GM21576 (cell line): Measurements from ENCODE around the gene BMPER.

Source experiments
- ATAC-seq: cut with Tn5 transposase; IDR thresholded peaks from one replicate; pipeline ENCODE4 v1.9.1; 2021; ENCODE audit warnings: mild to moderate bottlenecking, moderate library complexity; ENCODE audit not compliant: unreplicated experiment

BMPER gene

DNA sequence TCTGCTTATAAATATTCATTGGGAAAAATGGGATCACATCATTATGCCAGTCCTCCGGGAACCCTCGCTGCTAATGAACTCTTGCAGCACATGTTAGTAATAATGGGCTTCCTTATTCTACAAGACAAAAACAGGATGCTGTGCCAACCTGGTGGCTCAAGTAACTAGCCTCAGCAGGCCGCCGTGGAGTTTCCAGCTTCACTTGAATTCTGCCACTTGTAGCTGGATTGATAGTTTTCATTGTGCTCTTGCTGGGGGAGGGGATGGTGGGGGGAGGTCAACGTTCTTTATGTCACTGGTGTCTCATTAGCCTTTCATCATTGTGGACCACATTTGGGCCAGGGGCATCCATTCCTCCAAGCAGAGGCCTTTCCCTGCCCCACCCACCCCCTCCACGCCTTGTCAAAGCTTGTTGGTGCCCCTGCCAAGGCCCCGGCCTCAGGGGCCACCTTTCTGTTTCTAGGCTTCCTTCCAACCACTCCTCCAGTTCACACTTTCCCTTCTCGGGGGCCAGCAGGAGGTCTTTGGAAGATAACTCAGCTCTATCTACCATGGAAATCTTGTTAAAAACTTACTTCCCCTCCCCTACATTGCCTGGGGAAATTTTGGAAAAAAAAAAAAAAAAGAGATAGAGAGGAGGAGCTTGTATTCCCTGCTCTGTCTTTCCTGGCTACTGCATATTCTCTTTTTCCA, 153.9 kb downstream of the BMPER start:
- no peak for ATAC-seq

GRCh38 chr7:34060196-34060947, 155.0 kb downstream of the BMPER start:
- no peak for ATAC-seq

- no peak for ATAC-seq
Observed at GRCh38 chr7:34061149-34061548, 155.8 kb downstream of the BMPER start.

GRCh38 chr7:34062341-34062740, 157.0 kb downstream of the BMPER start:
- no peak for ATAC-seq

DNA sequence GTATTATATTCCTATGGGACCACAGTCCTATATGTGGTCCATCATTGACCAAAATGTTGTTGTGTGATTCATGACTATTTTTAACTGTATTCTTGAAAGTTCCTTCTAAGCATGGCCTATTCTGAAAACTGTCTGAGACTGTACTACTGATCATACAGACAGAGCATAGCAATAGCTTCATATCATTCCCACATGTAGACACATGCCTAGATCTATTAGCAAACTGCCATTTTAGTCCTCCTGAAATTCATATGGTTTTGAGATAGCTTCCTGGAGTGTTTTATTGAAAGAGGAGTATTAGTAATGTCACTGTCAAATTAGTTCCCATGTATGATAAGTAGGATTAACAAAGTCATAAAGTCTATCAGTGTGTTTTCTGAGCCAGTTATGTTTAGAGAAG, 157.5 kb downstream of the BMPER start:
- ATAC-seq = no peak

DNA sequence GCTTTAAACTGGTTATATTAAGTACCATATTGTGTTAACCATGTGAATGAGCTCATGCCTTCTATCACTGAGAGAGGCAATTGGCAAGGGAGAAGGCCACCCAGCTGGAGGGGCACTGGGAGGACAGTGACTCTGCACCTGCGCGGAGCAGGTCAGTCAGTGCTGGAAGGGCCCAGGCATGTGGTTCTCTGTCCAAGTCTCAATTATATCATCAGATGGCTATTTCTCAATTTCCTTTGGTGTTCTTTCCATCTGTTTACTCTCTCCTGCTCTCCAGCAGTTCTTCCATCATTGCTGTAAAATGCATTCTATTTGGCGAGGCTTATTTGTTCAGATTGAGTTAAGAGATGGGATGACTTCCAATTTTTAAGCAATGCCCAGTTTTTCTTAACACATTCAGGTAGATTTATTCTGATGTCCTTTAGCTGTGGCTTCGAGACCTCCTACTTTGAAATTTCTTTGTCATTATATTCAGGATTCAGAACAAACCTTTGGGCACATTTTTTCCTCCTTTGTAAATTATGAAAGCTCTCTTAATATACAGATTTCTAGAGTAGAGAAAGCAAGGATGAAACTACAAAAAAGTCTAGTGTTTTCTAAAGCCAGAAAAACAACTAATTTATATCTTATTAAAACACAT, 159.3 kb downstream of the BMPER start:
- no peak for ATAC-seq

GRCh38 chr7:34066411-34066810, 161.1 kb downstream of the BMPER start:
- ATAC-seq = no peak

DNA sequence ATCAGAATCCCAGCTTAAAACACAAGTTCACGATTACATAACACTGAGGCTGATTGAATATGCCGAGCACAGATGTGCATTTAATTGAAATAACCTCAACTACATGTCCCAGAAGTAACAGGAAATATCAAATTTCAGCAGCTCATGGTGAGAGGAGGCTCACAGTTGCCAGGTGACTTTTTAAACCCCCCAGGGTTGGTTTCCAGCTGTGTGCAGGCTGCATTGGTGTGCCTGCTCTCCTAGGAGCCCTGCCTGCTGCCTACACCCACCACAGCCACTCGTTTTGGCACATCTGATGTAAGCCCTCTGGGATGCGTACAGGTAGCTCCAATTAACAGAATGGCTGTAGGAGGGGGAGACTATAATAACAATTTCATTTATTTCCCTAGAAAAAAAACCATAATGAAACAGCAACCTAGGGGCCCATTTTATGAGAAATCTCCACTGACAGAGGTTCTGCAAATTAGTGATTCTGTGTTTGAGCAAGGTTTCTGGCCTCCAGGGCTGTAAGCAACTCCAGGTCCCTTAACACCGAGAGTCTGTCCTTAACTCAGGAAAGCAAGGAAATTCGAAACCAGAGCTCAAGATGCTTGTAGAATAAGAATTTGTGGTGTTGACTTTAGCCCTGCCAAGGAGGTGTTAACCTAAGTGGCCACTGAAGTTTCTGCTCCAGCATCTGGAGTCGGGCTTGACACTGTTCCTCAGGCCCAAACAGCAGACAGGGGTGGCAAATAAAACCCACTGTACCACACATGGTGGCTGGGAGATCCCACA, 161.9 kb downstream of the BMPER start:
- no peak for ATAC-seq

GRCh38 chr7:34069676-34070075, 164.3 kb downstream of the BMPER start:
- no peak for ATAC-seq

DNA sequence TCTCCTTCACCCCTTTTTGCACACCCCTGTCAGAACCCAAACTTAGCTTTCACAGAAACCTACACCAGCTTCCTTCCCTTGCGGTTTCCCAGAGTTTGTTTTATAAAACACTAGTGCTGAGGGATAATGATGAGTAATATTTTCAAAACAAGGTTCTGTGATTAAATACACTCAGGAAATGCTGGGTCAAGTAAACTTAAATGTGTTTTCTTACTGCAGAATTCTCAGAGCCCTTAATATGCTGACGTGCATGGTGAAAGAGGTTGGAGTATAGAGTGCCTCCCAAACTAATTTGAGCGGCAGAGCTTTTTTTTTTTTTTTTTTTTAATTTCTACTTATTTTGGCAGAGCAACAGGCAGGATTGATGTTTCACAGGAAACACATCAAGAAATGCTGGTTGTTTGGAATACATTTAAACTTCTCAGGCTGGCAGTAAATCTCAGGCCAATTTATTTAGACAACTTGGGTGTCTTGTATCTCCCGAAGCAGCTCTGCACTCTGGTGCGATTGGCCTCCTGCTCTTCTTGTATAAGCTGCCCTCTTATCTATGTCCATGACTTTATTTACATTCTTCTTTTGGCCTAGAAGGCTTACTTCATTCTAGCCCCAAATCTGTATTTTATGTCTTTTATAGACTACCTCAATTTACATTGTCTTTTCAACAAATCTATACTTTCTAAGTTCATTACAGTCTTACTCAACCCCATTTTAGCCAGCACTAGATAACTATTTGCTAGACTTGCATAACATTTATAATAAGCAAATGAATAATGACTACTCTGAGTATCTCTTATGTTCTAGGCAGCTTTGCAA, 165.4 kb downstream of the BMPER start:
- ATAC-seq = no peak

GRCh38 chr7:34073676-34074075, 168.3 kb downstream of the BMPER start:
- no peak for ATAC-seq

DNA sequence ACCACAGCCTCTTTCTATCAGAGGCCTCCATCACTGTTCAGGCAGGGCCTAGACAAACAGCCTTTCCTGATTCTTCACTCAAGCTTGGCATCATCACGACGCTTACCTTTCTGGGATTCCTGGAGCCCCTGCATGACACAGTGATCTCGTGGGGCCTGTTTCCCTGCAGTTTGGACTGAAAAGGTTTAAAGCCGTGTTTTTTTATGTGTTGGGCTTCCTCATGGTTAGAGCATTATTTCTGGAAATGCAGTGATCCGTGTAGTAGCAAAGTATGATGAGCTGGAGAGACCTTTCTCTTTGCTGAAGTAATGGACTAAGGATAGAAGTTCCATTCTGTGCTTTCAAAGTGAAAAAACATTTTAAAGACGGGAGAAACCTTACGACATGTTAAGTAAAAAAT, 169.1 kb downstream of the BMPER start:
- ATAC-seq = no peak

DNA sequence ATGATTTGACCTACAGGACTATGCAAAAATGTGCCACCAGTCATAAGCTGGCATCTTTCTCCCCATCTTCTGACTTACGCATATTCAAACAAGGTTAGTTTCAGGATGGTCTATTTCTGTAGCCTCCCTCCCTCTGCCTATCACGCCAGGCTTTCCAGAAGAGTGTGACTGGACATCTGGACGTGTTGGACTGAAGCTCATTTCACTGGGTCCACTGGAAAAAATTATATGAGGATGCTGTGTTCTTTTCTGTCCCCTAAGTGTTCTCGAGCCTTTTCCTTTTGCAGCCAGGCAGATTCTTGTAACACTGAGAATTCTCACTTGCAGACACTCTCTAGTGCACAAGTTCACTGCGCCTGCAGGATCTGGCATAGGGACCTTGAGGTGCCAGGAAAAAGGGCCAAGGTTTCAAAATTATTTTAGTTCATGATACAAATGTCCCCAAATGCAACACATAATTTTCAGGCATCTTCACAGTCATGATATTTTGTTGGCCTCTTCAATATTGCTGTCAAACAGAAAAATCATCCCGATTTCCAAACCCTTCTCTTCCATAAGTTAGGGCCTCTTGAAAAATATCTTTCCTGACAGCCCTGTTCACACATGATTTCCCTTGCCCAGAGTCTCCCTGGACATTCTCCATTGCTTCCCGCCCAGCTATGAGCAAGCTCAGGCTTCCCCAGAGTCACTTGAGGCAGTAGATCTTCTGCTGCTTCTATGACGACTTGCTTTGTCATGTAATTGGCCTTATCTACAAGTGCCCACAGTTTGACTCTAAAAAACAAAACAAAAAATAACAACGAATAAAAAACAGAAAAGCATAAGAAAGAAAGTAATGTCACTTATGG, 170.4 kb downstream of the BMPER start:
- no peak for ATAC-seq

DNA sequence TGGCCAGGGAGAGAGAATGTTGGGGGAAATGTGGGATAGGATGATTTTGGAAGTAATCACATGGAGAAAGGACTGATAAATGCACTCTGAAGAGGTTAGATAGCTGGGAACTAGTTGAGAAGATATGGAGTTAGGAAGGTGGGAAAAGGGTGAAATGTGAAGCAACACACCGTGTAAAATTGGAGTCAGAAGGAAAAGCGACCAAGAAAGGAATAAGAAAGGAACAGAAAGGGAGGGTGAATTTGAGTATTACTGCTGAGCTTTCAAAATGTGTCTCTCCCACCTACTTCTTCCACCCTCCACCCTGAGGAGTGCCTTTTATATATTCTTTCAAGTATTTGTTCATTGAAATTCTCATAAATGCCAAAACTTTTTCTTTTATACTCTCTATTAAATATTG, 171.8 kb downstream of the BMPER start:
- no peak for ATAC-seq

GRCh38 chr7:34078864-34079263, 173.5 kb downstream of the BMPER start:
- ATAC-seq = no peak

GRCh38 chr7:34080513-34080912, 175.2 kb downstream of the BMPER start:
- ATAC-seq = no peak

GRCh38 chr7:34081935-34082334, 176.6 kb downstream of the BMPER start:
- no peak for ATAC-seq

DNA sequence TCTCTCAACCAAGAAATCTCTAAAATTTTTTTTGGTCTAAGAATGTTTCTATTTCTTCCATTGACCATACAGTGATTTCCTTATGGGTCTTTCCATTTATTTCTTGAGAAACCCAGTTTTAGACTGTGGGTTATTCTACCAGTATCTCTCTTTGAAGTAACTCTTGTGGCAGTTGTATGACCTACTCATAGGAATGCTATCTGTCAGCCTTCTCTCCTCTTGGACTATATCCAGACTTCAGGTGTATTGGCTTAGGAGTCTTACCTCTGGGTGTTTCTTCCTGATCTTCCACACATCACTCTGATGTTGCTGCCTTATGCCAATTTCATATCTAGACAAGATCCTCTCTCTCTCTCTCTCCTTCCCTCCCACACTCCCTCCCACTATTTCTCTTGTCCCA, 178.1 kb downstream of the BMPER start:
- no peak for ATAC-seq

DNA sequence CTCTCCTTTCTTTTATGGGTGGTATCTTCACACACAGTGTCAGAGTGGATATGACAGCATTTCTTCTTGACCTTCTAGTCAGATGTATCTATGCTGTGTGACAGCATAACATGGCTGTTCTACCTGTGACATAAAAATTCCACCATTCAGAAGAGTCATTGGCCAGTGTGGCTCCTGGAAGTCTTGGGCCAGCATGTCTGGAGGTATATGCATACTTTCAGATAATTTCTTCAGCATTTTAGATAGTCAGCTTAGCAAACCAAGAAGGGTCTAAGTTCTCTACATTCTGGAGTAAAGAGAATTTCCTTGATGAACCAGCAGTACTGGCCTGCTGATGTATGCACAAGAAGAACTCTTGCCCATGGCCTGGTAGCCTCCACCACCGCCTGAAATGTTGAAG, 179.3 kb downstream of the BMPER start:
- no peak for ATAC-seq

- ATAC-seq = no peak
Observed at GRCh38 chr7:34086064-34086463, 180.7 kb downstream of the BMPER start.
